Stimulated activated memory B cell treated with anti-CD40 and anti-IgM and Interleukin-4, amounts not matched to agents 10 μg/mL and 1 μg/mL and 100 μg/mL, for 72 hours (primary cell): ENCODE measurements around the gene ATRIP.
A peak's percentile ranks its signal among the peaks of the same experiment; 100 is the strongest.

Experiments used
- ATAC-seq: fragments of 150-1000 bp; cut with Tn5 transposase; 2 replicates; pipeline ENCODE4 v1.10.0; 2021
- H3K27ac Mint-ChIP-seq: one replicate; pipeline ENCODE4 v1.8.0; 2022; ENCODE audit warnings: mild to moderate bottlenecking, mixed read lengths
- H3K27me3 Mint-ChIP-seq: one replicate; pipeline ENCODE4 v1.8.0; 2022; ENCODE audit warnings: mixed read lengths
- H3K36me3 Mint-ChIP-seq: one replicate; pipeline ENCODE4 v1.8.0; 2022; ENCODE audit warnings: mixed read lengths
- H3K4me1 Mint-ChIP-seq: one replicate; pipeline ENCODE4 v1.8.0; 2022; ENCODE audit warnings: mixed read lengths
- H3K4me3 Mint-ChIP-seq: one replicate; pipeline ENCODE4 v1.8.0; 2022; ENCODE audit warnings: mild to moderate bottlenecking, moderate library complexity, mixed read lengths
- H3K9me3 Mint-ChIP-seq: one replicate; pipeline ENCODE4 v1.8.0; 2022; ENCODE audit warnings: mixed read lengths

Gene ATRIP

DNA sequence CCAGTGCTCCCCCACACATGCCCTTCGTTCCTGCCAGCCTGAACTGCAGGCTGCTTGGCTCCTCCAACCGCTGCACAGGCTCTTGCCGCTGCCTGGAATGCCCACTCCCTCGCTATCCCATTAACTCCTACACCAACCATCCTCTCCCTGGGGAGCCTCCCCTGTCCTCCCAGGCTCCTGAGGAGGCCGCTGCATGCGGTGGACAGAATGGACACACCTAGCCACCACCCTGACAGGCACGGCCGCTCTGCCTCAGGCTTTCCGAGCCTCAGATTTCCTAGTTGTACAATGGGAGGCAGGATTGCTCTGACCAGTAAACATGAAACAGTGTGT lies 18.9 kb upstream of the ATRIP start:
- Mint-ChIP-seq H3K36me3 (peaks cover 7% of the 10 kb centered on the region), H3K4me1 (peaks cover 16% of the 10 kb centered on the region), H3K27me3 (peaks cover 44% of the 10 kb centered on the region), H3K4me3 (no peak overlapping the region), H3K9me3 (no peaks in the 10 kb centered on the region), H3K27ac (no peak overlapping the region)
- ATAC-seq = no peak

DNA sequence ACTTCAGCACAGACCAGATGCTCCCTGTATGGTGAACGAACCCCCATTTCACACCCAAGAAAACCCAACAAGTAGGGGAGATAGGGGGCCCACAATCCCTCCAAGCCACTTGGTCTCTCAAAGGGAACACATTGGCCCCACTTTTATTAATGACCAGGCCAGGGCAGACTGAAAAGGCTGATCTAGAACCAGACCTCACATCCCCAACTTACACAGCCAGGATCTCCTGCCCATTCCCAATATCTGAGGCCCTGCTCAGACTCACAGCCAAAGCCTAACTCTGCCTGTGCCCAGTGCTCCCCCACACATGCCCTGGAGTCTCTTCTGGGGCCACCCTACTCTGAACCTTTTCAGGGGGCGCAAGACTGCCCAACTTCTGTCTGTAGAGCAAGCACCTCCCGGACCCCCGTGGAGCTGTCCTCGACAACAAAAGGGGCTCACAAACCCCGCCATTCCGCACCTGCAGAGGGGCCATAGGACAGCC lies 18.4 kb upstream of the ATRIP start:
- H3K27me3 Mint-ChIP-seq = peaks cover 39% of the 10 kb centered on the region
- H3K36me3 Mint-ChIP-seq = peaks cover 7% of the 10 kb centered on the region
- no peak for ATAC-seq
- H3K4me3 Mint-ChIP-seq = no peak overlapping the region
- no peak overlapping the region for H3K27ac Mint-ChIP-seq
- no peaks in the 10 kb centered on the region for H3K9me3 Mint-ChIP-seq
- peaks cover 11% of the 10 kb centered on the region for H3K4me1 Mint-ChIP-seq

DNA sequence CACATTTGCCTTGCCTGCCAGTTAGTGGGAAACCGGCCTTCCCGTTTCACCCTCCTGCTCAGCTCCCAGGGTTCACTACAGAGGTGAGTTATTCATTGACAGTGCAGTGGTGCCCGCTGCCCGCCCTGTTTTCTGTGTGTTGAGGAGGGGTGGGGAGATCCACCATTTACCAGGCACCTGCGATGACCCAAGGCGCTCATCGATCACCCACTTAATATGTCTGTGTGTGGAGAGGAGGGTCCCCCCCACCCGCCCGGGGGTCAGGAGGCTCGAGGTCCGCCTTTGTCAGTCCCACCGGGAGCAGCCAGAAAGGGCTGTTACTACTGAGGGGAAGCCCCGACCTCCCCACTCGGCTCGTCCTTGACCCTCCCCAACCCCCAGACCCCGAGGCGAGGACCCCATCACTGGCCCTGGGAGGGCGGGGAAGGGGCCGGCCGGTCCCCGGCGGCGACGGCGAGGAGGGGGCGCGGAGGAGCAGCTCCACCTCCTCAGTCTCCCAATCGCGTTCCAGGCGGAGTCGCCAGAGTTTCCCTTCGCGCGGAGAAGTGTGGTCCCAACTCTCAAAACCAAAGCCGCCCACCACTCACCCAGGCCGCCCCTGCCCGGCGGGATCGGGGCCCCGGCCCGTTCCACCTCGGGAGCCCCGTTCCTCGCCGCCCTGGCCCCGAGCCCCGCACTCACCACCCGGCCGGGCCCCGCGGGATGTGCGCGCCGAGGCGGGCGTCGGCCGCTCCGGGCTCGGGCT lies 17.8 kb upstream of the ATRIP start:
- Mint-ChIP-seq H3K27me3 (peaks cover 35% of the 10 kb centered on the region), H3K27ac (no peak overlapping the region), H3K9me3 (no peaks in the 10 kb centered on the region), H3K4me3 (no peak overlapping the region), H3K4me1 (peaks cover 9% of the 10 kb centered on the region), H3K36me3 (peaks cover 7% of the 10 kb centered on the region)
- ATAC-seq = peak; percentile 58

DNA sequence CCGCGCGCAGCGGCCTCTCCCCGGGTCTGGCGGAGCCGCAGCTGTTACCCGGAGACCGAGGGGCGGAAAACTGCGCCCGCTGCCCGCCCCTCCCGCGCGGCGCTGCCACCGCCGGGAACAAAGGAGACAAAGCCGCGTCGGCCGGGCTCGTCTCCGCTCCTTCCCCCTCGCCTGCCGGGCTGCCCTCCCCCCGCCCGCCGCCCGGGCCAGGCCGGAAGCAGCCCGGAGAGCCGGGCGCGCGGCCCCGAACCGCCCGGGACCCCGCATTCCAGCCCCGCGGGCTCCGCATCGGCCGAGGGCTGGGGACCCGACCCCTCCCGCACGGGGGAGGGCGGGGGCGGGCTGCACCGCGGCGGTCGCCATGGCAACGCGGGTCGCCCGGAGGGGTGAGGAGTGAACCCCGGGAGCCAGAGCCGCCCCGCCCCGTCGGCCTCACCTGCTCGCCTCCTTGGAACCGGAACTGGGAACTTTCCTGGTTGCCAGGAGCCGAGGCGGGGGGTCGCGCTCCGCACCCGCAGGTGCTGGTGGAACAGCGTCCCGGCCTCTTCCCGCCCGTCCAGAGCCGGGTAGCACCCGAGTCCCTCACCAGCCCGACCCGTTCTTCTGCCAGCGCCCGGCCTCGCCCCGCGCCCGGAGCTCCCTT lies 17.1 kb upstream of the ATRIP start:
- Mint-ChIP-seq H3K27ac (peak overlapping the region; percentile 73), H3K9me3 (no peaks in the 10 kb centered on the region)
- ATAC-seq = peak; percentile 67

DNA sequence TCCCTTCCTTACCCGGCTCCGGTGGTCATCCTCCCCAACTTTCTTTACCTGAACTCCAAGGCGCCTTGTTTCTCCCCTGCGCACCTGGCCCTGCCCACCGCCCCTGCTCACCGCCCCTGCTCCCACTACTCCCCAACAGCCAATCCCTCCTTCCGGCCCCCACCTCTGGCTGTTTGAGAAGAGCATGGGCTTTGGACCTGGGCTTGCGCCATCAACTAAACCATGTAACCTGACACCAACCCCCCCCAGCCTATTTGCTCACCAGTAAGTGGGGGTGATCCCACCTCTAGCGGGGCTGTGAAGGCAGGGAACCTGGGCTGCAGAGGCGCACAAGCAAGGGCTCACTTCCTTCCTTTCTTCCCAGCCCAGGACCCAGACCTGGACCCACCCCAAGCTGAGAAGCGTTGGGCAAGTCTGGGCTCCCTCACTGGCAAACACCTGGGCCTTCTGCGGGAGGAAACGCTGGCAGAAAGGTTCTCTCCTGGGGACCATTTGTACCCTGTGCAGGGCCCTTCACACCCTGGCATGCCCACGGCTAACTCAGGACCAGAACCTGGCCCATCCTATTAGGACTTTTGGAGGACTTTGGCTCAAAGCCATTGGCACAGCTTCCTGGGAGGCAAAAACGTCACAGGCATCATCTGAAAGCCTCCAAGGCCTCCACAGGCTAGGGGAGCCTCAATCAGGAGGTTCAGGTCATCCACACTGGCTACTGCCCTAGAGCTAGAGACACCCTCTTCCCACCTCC lies 16.4 kb upstream of the ATRIP start, which contains the start of gene PLXNB1:
Gene PLXNB1 (minus strand): TSS at position 127 of the 748 bp plus-strand sequence. CDS start 5,475 bp downstream, outside the sequence.
- peak within 1 kb of the TSS; percentile 73 for H3K27ac Mint-ChIP-seq
- no peaks in the 10 kb centered on the region for H3K9me3 Mint-ChIP-seq
- peaks cover 9% of the 10 kb centered on the region for H3K4me1 Mint-ChIP-seq
- peaks cover 27% of the 10 kb centered on the region for H3K27me3 Mint-ChIP-seq
- peak within 1 kb of the TSS; percentile 81 for H3K4me3 Mint-ChIP-seq
- ATAC-seq = no peak
- peaks cover 7% of the 10 kb centered on the region for H3K36me3 Mint-ChIP-seq

More for the DNA sequence above, 17.1 kb upstream of the ATRIP start:
- H3K27me3 Mint-ChIP-seq = peaks cover 34% of the 10 kb centered on the region
- peaks cover 9% of the 10 kb centered on the region for H3K4me1 Mint-ChIP-seq
- H3K4me3 Mint-ChIP-seq = peak overlapping the region; percentile 81
- H3K36me3 Mint-ChIP-seq = peaks cover 7% of the 10 kb centered on the region

DNA sequence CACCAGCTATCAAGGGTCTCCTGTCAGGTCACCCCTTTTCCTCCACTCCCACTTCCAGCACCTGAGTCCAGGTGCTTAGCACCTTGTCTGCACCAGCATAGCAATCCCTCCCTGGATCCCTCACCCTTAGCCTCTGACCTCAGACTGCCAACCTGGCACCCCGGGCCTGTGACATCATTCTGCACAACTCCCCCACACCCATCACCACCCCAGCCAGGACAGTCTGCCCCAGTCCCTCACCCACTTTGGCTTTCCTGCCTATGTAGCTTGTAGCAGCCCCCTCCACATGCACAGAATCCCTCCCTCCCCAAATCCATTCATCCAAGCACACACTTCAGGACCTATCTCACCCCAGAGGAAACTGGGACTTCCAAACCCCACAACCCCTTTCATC lies 15.8 kb upstream of the ATRIP start:
- H3K4me3 Mint-ChIP-seq = peak overlapping the region; percentile 81
- peaks cover 7% of the 10 kb centered on the region for H3K36me3 Mint-ChIP-seq
- peaks cover 26% of the 10 kb centered on the region for H3K27me3 Mint-ChIP-seq
- H3K27ac Mint-ChIP-seq = no peak overlapping the region
- no peak for ATAC-seq
- H3K9me3 Mint-ChIP-seq = no peaks in the 10 kb centered on the region
- H3K4me1 Mint-ChIP-seq = peaks cover 9% of the 10 kb centered on the region

DNA sequence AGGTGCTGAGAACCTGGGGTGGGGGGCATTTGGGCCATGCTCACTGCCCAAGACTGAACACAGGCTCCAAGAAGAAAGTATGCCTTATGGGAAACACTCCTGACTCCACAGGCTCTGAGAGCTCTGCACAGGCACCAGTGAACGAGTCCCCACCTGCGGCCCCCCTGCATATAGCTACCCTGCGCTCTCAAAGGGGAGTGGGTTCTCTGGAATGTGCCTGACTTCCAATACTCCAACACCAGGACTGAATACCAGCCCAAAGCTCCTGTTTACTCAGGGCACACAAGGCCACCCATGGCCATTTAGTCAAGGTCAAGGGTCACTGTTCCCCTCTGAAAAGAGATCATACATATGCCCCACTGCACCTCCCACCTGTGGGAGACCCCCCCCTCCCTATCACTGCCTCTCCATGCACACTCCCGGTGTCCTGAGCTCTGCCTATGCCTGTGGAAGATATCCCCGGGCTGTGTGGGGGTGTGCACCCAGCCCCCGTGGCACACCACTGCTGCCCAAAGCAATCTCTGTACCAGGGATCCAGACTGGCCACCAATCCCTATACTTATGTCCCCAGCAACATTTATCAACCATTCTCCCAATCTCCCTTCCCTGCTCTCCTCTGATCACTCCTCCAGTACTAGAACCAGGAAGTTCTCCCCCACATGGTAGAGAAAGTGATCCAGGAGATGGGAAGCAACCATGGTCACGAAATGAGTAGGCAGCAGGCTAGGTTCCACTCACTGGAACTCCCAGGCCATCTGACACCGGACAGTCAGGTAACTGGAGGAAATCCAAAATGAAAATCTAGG lies 15.1 kb upstream of the ATRIP start:
- Mint-ChIP-seq H3K36me3 (peaks cover 7% of the 10 kb centered on the region), H3K4me3 (peak overlapping the region; percentile 81), H3K9me3 (no peaks in the 10 kb centered on the region), H3K27ac (no peak overlapping the region), H3K27me3 (peaks cover 26% of the 10 kb centered on the region), H3K4me1 (peaks cover 9% of the 10 kb centered on the region)
- ATAC-seq = no peak

DNA sequence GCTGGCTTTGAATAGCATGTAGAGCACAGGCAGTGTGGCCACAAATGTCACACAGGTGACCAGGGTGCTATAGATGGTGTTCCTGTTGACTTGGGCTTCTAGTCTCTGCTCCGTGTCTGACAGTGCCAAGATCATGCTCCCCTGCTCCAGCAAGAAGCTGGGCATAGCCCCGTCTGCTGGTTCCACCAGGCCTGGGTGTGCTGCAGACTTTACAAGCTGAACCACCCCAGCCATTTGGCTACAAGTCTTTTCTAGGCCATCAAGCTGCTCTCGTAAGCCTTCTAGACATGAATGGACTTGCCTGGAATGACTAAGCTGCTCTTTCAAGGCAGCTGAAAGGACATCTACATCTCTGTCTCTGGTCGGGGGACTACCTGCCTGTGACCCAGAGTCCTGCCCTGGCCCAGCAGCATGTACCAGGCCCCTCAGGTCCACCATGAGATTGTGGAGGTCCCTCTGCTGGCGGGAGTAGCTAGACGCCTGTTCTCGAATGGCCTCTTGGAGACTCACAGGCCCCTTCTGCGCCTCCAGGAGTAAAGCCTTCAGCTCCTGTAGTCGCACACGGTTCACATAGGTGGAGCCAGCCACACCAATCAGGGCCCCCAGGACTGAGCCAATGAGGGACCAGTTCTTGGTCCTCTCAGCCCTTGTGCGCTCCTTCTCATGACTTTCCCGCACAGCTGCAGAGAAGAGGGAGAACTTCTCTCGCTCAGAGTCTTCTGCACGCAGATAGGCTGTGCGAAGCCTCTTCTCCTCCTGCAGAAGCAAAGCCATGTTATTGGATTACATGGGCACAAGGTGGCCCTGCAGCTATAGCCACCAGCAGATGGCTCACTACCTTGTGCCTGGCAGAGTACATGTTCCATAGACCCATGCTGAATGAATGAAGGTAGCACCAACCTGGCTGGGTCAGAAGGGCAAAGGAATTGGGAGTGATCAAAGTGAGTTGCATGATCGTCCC lies 13.8 kb upstream of the ATRIP start:
- H3K9me3 Mint-ChIP-seq = no peaks in the 10 kb centered on the region
- H3K36me3 Mint-ChIP-seq = peaks cover 7% of the 10 kb centered on the region
- no peak for ATAC-seq
- peaks cover 18% of the 10 kb centered on the region for H3K27me3 Mint-ChIP-seq
- H3K4me3 Mint-ChIP-seq = no peak overlapping the region
- H3K27ac Mint-ChIP-seq = no peak overlapping the region
- peaks cover 9% of the 10 kb centered on the region for H3K4me1 Mint-ChIP-seq

DNA sequence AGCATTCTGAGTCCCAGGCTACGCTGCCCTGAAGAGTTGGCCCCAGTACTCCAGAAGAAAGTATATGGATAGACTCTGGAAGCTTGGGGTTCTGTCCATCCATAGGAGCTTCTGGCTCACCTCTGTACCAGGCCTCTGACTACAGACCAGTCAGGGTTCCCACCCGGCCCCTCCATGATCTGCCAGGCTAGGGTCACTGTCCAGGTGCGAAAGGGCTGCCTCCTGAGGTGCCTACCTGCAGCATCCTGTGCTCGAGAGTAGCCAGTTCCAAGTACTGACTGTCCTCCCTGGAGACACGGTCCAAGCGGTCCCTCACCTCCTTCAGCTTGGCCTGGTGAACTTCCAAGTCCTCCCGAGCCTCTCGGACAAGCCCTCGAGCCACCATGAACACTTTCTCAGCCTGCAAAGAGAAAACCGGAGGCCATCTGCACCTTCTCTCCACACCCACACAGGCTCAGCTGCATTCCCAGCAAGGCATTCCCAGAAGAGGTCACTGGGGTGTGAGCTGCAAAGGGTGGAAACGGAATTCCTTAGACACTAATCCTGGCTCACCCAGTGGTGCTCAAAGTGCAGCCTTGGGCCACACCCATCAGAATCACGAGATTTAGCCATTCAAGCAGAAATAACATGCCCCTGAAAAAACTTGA lies 12.9 kb upstream of the ATRIP start:
- Mint-ChIP-seq H3K4me3 (no peak overlapping the region), H3K9me3 (no peaks in the 10 kb centered on the region), H3K27me3 (peaks cover 9% of the 10 kb centered on the region)

DNA sequence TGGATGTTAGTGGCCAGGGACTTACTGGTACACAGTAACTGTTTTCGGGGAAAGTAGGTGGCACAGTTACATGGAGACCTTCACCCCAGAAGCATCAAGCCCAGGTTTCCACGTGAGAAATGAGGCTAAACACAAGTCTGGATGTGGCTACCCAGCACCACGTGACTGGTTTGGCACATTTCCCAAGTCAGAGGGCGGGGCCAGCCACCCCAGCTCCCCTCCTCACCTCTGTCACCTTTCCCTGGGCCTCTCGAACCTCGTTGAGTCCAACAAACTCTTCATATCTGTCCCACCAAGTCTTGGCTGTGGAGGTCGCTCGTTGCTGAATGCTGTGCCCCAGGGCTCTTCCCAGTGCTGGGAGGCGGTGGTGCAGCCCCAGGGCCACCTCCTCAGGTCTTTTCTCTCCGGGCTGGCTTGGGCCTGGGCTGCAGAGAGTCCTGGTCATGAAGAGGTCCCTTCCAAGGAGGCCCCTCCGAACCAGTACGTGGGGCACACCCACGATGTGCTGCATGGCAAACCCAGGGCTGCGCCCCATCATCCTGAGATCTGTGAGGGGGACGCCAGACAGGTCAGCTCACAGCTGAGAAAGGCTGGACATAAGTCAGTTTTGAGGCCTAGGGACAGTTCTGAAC lies 11.8 kb upstream of the ATRIP start:
- ATAC-seq = no peak
- Mint-ChIP-seq H3K27ac (no peak overlapping the region), H3K9me3 (no peaks in the 10 kb centered on the region), H3K4me3 (no peak overlapping the region), H3K27me3 (peaks cover 8% of the 10 kb centered on the region), H3K4me1 (peaks cover 10% of the 10 kb centered on the region), H3K36me3 (peaks cover 7% of the 10 kb centered on the region)

More for the DNA sequence above, 12.9 kb upstream of the ATRIP start:
- ATAC-seq = no peak
- Mint-ChIP-seq H3K27ac (no peak overlapping the region), H3K4me1 (peaks cover 9% of the 10 kb centered on the region), H3K36me3 (peaks cover 7% of the 10 kb centered on the region)

DNA sequence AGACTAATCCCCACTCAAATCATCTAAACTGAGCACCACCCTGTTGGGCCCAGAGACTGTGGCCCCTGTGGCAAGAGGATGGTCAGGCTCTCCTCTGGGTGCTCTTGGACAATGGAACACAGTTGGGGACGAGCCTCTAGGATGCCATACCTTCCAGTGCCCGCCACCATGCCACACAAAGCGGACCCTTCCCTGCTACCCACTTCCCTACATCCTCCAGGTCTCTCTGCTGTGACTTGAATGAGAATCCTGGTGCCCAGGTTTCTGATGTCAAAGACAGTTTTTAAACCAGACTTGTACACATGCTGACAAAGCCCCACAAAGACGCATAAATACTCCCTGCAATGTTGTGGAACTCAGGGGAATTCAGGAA lies 11.3 kb upstream of the ATRIP start:
- Mint-ChIP-seq H3K4me3 (no peak overlapping the region), H3K27ac (no peak overlapping the region), H3K9me3 (no peaks in the 10 kb centered on the region), H3K4me1 (peaks cover 9% of the 10 kb centered on the region), H3K27me3 (peaks cover 4% of the 10 kb centered on the region), H3K36me3 (peaks cover 7% of the 10 kb centered on the region)
- no peak for ATAC-seq

DNA sequence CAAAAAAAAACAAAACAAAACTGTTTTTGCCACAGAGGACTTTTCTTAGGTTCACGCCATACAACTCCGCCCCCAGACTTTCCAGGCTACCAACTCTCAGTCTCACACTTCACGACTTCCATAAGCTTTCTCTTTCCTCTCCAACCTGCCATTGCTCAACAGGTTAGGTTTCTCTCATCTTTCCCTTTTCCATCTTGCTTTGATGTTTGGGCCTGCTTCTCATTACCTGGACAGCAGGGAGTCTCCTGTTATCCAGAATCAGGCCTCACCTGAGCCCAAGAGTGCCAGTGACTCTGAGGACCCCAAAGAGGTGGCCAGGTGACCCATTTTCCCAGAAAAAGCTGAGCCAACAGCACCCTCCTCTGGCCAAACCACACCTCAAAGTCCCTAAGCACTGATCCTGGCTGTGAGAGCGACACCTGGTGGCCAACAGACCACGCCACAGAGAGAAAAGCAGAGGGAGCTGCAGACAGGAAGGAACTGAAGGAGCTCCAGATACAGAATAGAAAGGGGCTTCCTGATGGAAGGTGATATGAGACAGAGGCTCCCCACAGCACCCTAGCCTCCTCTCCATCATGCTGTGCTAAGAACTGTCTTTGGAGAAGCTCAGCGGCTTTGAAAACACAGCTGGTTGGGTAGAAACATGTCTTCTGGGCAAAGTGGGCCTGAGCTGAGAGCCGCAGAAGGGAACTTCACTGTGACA lies 10.6 kb upstream of the ATRIP start:
- H3K27me3 Mint-ChIP-seq = no peaks in the 10 kb centered on the region
- peaks cover 7% of the 10 kb centered on the region for H3K36me3 Mint-ChIP-seq
- no peak overlapping the region for H3K4me3 Mint-ChIP-seq
- H3K27ac Mint-ChIP-seq = no peak overlapping the region
- no peaks in the 10 kb centered on the region for H3K9me3 Mint-ChIP-seq
- peak; percentile 51 for ATAC-seq
- peaks cover 6% of the 10 kb centered on the region for H3K4me1 Mint-ChIP-seq

DNA sequence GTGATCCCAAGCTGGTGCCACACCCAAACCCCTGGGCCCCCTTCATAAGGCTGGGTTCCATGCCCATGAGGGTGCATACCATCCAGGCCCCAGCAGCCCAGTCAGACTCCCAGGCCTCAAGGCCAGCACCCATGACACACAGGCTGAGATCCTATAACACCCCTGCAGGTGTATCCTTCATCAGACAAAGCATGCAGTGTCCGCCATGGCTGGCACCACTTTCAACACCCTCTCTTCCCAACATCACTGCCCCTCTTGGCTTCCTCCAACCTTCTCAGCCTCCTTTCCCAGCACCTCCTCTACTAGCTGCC lies 10.1 kb upstream of the ATRIP start:
- Mint-ChIP-seq H3K36me3 (peaks cover 6% of the 10 kb centered on the region), H3K9me3 (no peaks in the 10 kb centered on the region), H3K4me1 (peaks cover 7% of the 10 kb centered on the region), H3K27me3 (no peaks in the 10 kb centered on the region), H3K4me3 (no peak overlapping the region), H3K27ac (no peak overlapping the region)
- no peak for ATAC-seq
